ES-I3 (cell line): ENCODE data around the gene SCUBE1.
"Not testable (repeated sequence)": the region's sequence is repeated elsewhere in the genome, so short reads cannot be mapped to it uniquely, and the experiment has no call there.

Source experiments
- H3K36me3 ChIP-seq: 2 replicates; pipeline ENCODE4 v1.6.1; 2013; ENCODE audit warnings: mild to moderate bottlenecking, low read length, control low read depth, moderate library complexity; ENCODE audit not compliant: insufficient read depth
- H3K4me1 ChIP-seq: 2 replicates; pipeline ENCODE4 v1.6.1; 2013; ENCODE audit warnings: mild to moderate bottlenecking, control low read depth, low read length; ENCODE audit not compliant: insufficient read depth
- H3K9ac ChIP-seq: 2 replicates; pipeline ENCODE4 v1.6.1; 2013; ENCODE audit warnings: low read depth, mild to moderate bottlenecking, low read length, moderate library complexity
- H3K9me3 ChIP-seq: 2 replicates; pipeline ENCODE4 v1.6.1; 2013; ENCODE audit warnings: mild to moderate bottlenecking, low read length, moderate library complexity; ENCODE audit not compliant: control insufficient read depth, insufficient read depth

The SCUBE1 gene

GRCh38 chr22:43295660-43296059 is 47.5 kb downstream of the SCUBE1 start:
- Histone ChIP-seq H3K9ac (no peak overlapping the region), H3K36me3 (no peaks in the 10 kb centered on the region), H3K4me1 (peaks cover 8% of the 10 kb centered on the region), H3K9me3 (no peaks in the 10 kb centered on the region)

- no peaks in the 10 kb centered on the region for H3K36me3 ChIP-seq
- H3K4me1 ChIP-seq: peaks cover 8% of the 10 kb centered on the region
- no peak overlapping the region for H3K9ac ChIP-seq
- H3K9me3 ChIP-seq: no peaks in the 10 kb centered on the region
These were observed 48.0 kb downstream of the SCUBE1 start for GRCh38 chr22:43295173-43295572.

- Histone ChIP-seq H3K9ac (no peak overlapping the region), H3K4me1 (peaks cover 8% of the 10 kb centered on the region), H3K9me3 (no peaks in the 10 kb centered on the region), H3K36me3 (no peaks in the 10 kb centered on the region)
These were observed 49.3 kb downstream of the SCUBE1 start for GRCh38 chr22:43293655-43294392.

- peaks cover 8% of the 10 kb centered on the region for H3K4me1 ChIP-seq
- H3K9ac ChIP-seq: no peak overlapping the region
- no peaks in the 10 kb centered on the region for H3K36me3 ChIP-seq
- H3K9me3 ChIP-seq: no peaks in the 10 kb centered on the region
These were observed 49.9 kb downstream of the SCUBE1 start for GRCh38 chr22:43293259-43293654.

GRCh38 chr22:43292630-43293018 is 50.5 kb downstream of the SCUBE1 start:
- Histone ChIP-seq H3K4me1 (peaks cover 8% of the 10 kb centered on the region), H3K36me3 (no peaks in the 10 kb centered on the region), H3K9ac (no peak overlapping the region), H3K9me3 (no peaks in the 10 kb centered on the region)

GRCh38 chr22:43291381-43291780 is 51.8 kb downstream of the SCUBE1 start:
- Histone ChIP-seq H3K9me3 (no peaks in the 10 kb centered on the region), H3K36me3 (no peaks in the 10 kb centered on the region), H3K9ac (no peak overlapping the region), H3K4me1 (peaks cover 8% of the 10 kb centered on the region)

- Histone ChIP-seq H3K4me1 (peaks cover 8% of the 10 kb centered on the region), H3K36me3 (no peaks in the 10 kb centered on the region), H3K9me3 (no peaks in the 10 kb centered on the region)
These were observed 53.0 kb downstream of the SCUBE1 start for GRCh38 chr22:43289976-43290721.

GRCh38 chr22:43289531-43289963 is 53.6 kb downstream of the SCUBE1 start:
- H3K9ac ChIP-seq: no peak overlapping the region

More at GRCh38 chr22:43289976-43290721, 53.0 kb downstream of the SCUBE1 start:
- H3K9ac ChIP-seq: no peak overlapping the region

GRCh38 chr22:43288807-43289420 is 54.3 kb downstream of the SCUBE1 start:
- Histone ChIP-seq H3K4me1 (peaks cover 7% of the 10 kb centered on the region), H3K36me3 (no peaks in the 10 kb centered on the region), H3K9ac (no peak overlapping the region), H3K9me3 (no peaks in the 10 kb centered on the region)

More at GRCh38 chr22:43289531-43289963, 53.6 kb downstream of the SCUBE1 start:
- no peaks in the 10 kb centered on the region for H3K36me3 ChIP-seq
- H3K4me1 ChIP-seq: peaks cover 8% of the 10 kb centered on the region
- H3K9me3 ChIP-seq: no peaks in the 10 kb centered on the region

- Histone ChIP-seq H3K4me1 (peaks cover 2% of the 10 kb centered on the region), H3K9me3 (no peaks in the 10 kb centered on the region), H3K9ac (no peak overlapping the region), H3K36me3 (no peaks in the 10 kb centered on the region)
These were observed 54.8 kb downstream of the SCUBE1 start for GRCh38 chr22:43288378-43288777.

GRCh38 chr22:43287441-43287840 is 55.7 kb downstream of the SCUBE1 start:
- H3K9me3 ChIP-seq: no peaks in the 10 kb centered on the region
- H3K4me1 ChIP-seq: no peaks in the 10 kb centered on the region
- no peak overlapping the region for H3K9ac ChIP-seq
- H3K36me3 ChIP-seq: no peaks in the 10 kb centered on the region

- Histone ChIP-seq H3K36me3 (no peaks in the 10 kb centered on the region), H3K9me3 (no peaks in the 10 kb centered on the region), H3K9ac (no peak overlapping the region), H3K4me1 (no peaks in the 10 kb centered on the region; the same call in 1 of the 2 replicates)
These were observed 61.8 kb downstream of the SCUBE1 start for GRCh38 chr22:43281394-43281793.

GRCh38 chr22:43280523-43280886 is 62.7 kb downstream of the SCUBE1 start:
- H3K36me3 ChIP-seq, H3K9ac ChIP-seq, H3K9me3 ChIP-seq, H3K4me1 ChIP-seq: not testable (repeated sequence)

GRCh38 chr22:43279867-43280522 is 63.2 kb downstream of the SCUBE1 start:
- Histone ChIP-seq H3K9ac (no peak overlapping the region), H3K4me1 (peaks cover 12% of the 10 kb centered on the region; the same call in 1 of the 2 replicates), H3K36me3 (no peaks in the 10 kb centered on the region), H3K9me3 (no peaks in the 10 kb centered on the region)
